HG03565 (cell line): Measurements from ENCODE around the gene DESI1.
"Not testable (repeated sequence)": the region's sequence is repeated elsewhere in the genome, so short reads cannot be mapped to it uniquely, and the experiment has no call there.

Source experiments
- ATAC-seq: cut with Tn5 transposase; IDR thresholded peaks from one replicate; pipeline ENCODE4 v1.9.1; 2021; ENCODE audit warnings: mild to moderate bottlenecking, moderate library complexity; ENCODE audit not compliant: unreplicated experiment

Gene DESI1

GRCh38 chr22:41636467-41636866 lies 15.6 kb upstream of the DESI1 start:
- no peak for ATAC-seq

GRCh38 chr22:41634610-41635009 lies 13.8 kb upstream of the DESI1 start:
- ATAC-seq, result not testable (repeated sequence)

- ATAC-seq, result not testable (repeated sequence)
Observed at GRCh38 chr22:41631615-41632014, 10.8 kb upstream of the DESI1 start.

GRCh38 chr22:41631115-41631514 lies 10.3 kb upstream of the DESI1 start:
- not testable (repeated sequence) for ATAC-seq

GRCh38 chr22:41625577-41625976 lies 4.7 kb upstream of the DESI1 start:
- ATAC-seq, result no peak

GRCh38 chr22:41621911-41622179 lies 1.0 kb upstream of the DESI1 start:
- ATAC-seq, result no peak

GRCh38 chr22:41621099-41621910 lies 462 bp upstream of the DESI1 start, which contains the start of gene XRCC6:
Gene XRCC6 (plus strand): TSS chr22:41621295. CDS start chr22:41622005, 710 bp downstream.
- peak; percentile 72 for ATAC-seq

- no peak for ATAC-seq
Observed at GRCh38 chr22:41619979-41620588, 759 bp downstream of the DESI1 start.

GRCh38 chr22:41613456-41613855 lies 7.4 kb downstream of the DESI1 start:
- no peak for ATAC-seq

- no peak for ATAC-seq
Observed at GRCh38 chr22:41612603-41613306, 8.1 kb downstream of the DESI1 start.

GRCh38 chr22:41608386-41608785 lies 12.5 kb downstream of the DESI1 start:
- ATAC-seq, result no peak

GRCh38 chr22:41603873-41604332 lies 16.9 kb downstream of the DESI1 start:
- peak; percentile 81 for ATAC-seq

- no peak for ATAC-seq
Observed at GRCh38 chr22:41600976-41601375, 19.9 kb downstream of the DESI1 start.

- no peak for ATAC-seq
Observed at GRCh38 chr22:41598891-41599635, 21.8 kb downstream of the DESI1 start.

GRCh38 chr22:41598081-41598480 lies 22.8 kb downstream of the DESI1 start:
- no peak for ATAC-seq

GRCh38 chr22:41597635-41597953 lies 23.2 kb downstream of the DESI1 start:
- no peak for ATAC-seq

GRCh38 chr22:41596776-41597634 lies 23.8 kb downstream of the DESI1 start:
- no peak for ATAC-seq

- ATAC-seq, result no peak
Observed at GRCh38 chr22:41595703-41596102, 25.1 kb downstream of the DESI1 start.

- not testable (repeated sequence) for ATAC-seq
Observed at GRCh38 chr22:41593336-41593960, 27.4 kb downstream of the DESI1 start.
